HG03175 (cell line): ENCODE data around the gene B4GAT1.
A peak's percentile ranks its signal among the peaks of the same experiment; 100 is the strongest.
"Not testable (repeated sequence)": the region's sequence is repeated elsewhere in the genome, so short reads cannot be mapped to it uniquely, and the experiment has no call there.

Experiments used
- ATAC-seq: cut with Tn5 transposase; IDR thresholded peaks from one replicate; pipeline ENCODE4 v1.9.1; 2021; ENCODE audit warnings: mild to moderate bottlenecking, moderate library complexity; ENCODE audit not compliant: unreplicated experiment

B4GAT1 gene

DNA sequence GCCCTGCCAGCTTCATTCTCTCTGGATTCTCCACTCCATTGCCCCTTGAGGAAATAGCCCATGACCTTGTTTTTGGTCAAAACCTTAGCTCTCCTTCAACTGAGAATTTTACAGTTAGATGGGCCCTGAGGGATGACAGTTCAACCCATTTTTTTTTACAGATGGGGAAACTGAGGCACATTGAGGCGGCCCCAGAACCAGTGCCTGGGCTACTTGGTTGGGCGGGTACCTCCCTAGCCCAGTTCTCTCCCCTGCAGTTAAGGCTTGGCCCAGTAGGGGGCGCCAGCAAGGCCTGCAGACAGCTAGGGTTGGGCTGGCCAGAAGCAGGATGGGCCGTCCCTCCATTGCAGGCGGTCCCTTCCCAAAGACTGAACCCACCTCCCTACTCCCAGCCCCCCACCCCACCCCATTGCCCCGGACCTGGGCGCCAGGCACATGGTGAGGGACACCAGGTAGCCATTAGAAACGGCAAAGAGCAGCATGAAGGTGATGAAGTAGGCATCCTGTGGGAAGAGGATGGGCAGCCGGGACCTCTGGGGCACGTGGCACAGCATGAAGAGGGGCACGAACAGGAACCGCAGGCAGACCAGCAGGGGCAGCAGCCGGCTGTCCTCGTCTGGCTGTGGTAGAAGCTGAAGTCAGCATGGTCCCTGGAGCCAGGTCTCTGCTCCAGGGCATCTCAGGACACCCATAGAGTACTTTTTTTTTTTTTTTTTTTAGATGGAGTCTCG is 16.5 kb upstream of the B4GAT1 start:
- no peak for ATAC-seq

DNA sequence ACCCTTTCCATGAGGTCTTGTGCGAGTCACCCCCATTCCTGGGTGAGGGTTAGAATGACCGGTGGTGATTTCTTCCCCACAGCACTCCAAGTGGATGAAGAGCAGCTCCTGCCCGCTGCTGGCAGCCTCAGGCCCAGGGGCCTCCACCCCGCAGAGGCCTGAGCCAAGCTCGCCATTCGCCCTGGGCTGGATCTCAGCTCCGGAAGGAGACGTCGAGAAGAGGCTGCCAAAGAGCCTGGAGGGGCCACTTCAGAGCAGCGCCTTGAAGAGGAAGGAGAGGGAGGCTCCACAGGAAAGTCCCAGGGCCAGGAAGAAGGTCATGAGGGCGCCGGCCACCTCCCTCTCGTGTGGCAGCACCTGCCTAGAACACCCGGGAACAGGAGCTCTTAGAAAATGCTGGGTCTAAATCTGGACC is 15.8 kb upstream of the B4GAT1 start:
- ATAC-seq = no peak

DNA sequence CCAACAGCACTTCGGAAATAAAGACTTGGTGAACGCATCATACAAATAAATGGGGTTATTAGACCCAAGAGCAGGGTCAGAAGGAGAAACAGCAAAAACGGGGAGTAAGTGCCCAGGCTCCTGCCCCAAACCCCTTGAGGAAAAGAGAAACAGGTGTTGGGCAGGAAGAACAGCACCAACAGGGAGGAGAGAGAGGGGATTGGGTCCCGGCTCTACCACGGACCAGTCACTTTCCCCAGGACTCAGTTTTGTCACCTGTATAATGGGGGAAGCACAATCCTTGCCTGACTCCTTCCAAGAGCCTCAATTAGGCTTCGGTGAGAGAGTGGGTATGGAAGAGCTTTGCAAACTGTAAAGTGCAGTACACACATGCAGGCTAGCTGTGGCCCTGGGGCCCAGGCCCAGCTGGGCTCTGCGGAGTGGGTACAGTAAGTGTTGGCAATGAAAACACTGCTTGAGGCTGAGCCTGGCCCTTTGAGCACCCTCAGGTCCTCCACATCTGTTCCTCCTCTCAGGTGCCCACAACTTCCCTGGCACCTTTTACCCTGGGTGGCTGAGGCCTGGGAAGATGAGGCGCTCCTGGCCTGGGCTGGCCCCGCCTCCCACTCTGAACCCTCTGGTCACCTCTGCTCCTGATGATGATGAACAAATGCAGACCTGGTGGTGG is 15.2 kb upstream of the B4GAT1 start:
- ATAC-seq = no peak

DNA sequence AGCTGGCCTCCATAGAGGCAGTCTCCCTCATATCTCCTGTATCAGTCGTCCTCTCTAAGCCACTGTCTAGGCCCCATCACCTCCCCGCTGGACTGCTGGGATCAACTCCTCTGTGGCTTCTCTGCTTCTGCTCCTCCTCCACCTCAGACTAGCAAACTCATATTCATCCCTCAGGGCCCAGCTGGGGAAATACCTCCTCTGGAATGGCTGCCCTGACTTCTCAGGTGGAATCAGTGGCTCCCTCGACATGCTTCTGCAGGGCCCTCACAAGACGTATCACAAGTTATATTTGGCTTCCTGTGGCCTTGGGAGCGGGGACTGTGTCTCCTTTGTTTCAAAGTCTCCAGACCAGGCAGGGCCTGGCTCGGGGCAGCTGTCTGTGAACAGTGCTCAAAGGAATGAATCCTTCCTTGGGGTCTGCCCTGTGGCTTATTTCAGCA is 14.1 kb upstream of the B4GAT1 start:
- ATAC-seq = no peak

DNA sequence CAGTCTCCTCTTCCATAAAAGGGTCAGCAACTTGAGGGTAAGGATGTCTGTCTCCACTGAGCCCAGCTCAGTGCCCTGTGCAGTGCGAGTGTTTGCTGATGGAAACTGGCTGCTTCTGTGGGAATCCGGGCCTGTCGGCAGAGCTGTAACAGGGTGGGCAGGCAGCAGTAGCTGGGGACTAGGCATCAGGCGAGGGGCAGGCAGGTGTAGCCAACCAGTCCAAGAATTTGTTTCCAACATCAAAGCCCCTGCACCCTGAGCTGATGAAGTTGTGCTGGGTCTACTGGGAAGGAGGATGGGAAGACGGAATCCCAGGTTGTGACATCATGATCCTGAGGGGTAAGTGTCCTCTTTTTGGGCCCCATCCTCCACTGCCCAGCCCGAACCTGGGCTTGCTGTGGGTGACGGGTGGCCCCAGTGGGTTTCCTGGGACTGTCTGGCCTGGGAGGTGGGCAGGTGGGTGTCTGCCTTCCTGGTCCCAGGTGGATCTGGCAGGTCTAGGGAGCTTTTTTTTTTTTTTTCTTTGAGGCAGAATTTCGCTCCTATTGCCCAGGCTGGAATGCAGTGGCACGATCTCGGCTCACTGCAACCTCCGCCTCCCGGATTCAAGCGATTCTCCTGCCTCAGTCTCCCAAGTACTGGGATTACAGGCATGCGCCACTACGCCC is 13.1 kb upstream of the B4GAT1 start:
- no peak for ATAC-seq

DNA sequence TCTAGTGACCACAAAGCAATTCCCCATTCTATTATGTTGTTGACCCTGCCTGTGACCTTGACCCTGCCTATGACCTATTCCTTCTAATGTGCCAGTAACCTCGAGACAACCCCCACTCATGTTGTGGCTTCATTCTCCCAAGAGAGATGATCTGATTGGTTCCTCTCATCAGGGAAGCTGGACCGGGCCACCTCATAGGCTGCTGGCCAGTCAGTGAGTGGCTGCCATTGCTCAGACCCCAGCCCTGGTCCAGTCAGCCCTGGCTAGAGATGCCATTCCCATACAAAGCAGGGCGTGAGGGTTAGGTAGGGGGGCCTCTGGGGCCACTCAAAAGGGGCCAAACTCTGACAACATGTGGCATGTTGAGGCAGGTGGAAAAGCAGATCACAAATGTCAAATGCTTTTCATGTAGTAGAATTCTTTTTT is 12.2 kb upstream of the B4GAT1 start:
- no peak for ATAC-seq

DNA sequence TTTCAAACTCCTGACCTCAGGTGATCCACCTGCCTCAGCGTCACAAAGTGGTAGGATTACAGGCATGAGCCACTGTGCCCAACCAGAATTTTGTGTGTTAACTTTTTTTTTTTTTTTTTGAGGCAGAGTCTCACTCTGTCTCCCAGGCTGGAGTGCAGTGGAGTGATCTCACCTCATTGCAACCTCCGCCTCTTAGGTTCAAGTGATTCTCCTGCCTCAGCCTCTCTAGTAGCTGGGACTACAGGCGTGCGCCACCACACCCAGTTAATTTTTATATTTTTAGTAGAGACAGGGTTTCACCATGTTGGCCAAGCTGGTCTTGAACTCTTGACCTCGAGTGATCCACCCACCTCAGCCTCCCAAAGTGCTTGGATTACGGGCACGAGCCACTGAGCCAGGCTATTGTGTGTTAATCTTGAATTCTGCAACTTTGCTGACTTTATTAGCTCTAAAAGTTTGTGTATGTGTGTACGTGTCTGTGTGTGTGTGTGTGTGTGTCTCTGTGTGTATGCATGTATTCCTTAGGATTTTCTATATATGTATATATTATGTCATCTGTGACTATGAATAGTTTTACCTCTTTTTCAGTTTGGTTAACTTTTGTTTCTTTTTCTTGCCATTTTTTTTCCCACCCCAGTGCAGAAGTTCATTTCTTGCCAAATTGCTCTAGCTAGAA is 3.3 kb upstream of the B4GAT1 start:
- ATAC-seq = not testable (repeated sequence)

DNA sequence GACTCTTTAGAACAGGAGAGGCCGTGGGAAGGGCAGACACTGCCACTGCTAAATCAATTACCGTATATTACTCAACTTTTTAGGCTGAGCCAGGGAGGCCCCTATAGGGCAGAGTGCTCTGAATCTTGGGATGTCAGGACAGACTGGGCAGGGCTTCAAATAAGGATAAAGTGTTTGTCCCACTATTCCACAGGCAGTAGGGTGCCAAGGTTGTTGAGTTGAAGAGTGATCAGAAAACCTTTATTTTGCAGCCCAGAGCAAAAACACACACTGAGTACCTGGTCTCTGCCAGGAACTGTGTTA is 1.6 kb upstream of the B4GAT1 start:
- ATAC-seq = no peak

DNA sequence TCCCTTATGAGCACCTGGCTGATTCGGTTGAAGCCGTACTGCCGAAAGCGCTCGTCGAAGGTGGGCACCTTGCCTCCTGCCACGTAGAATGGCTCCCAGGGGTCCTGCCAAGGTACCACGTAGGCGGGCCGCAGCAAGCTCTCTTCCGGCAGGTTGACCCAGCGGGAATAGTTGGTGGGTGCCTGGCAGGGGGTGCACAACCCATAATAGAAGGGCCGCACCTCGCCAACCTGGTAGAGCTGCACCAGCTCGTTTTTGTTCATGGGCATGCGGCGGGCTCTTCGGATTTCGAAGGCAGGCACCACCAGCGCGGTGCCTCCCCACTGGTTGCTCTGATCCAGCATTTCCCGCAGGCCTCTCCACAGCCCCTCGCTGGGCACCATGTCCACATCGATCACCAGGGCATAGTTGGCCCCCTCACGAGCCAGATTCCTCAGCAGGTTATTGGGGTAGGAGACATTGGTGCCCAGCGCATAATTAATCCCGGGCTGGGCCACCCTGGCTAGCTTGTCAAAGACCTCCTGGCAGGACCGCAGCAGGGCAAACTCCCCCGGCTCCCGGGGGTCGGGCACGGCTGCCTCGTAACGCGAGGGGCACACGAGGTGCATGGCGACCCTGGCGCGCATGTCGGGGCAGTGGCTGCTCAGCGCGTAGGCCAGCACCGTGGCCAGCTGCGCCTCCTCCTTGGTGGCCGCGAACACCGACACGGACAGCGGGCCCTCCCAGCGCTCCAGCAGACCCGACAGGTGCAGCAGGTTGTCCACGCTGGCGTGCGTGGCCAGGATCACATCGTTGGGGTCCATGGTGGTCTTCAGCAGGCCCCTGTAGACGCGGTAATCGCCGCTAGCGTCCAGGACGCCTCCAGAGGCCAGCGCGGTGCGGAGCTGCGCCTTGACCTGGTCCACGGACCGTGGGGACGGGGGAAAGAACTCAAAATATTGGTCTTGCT is 679 bp downstream of the B4GAT1 start:
- ATAC-seq = no peak

DNA sequence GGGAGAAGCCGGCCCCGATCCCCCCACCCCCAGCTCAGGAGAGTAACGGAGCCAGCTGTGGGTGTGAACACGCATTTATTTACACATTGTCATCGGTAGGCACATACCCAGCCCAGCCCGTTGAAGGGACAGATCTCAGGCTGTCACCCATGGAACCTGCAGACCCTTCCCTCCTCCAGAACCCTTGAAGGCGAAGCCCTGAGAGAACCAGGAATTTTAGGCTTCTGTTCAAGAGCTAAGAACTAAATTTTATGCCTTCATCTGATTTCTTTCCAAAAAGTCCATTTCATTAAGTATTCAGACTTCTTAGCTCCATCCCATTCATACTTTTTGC is 2.1 kb downstream of the B4GAT1 start:
- ATAC-seq = peak; percentile 15

DNA sequence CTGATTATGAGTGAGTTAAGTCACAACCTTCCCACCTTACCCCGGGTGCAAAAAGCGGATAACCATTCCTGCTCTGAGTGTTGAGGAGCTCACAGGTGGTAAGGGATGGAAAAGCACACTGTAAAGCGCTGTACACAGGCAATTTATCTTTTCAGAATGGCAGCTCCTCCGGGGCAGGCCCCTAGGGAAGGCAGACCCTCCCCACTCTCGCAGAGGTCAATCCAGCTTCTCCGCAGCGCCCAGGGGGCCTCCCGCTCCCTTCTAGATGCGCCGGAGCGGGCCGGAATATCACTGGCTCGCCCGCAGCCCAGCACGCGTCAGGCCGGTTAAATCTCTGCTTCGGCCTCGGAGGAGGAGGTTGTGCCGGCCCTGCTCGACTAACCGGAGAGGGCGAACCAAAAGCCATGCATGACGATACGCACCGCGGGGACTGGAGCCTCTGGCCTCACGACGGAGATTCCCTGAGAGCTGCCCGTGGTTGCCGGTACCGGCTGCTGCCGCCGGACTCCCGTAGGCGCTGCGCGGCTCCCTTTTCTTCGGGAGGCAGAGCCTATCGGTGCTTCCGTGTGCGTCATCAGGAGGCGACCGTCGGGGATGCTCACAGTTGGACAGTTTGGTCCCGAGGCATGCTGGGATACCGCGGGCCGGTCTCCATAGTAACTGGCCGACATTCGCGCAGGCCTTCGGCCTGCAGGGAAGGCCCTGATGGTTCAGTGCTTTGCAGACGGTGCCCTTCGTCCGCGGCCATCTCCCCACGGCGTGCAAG is 2.7 kb downstream of the B4GAT1 start, which contains the start of gene BRMS1:
Gene BRMS1, minus strand, starts transcription at position 555 of the 766 bp plus-strand sequence. CDS start 2,870 bp downstream, outside the sequence.
- ATAC-seq = peak; percentile 82

DNA sequence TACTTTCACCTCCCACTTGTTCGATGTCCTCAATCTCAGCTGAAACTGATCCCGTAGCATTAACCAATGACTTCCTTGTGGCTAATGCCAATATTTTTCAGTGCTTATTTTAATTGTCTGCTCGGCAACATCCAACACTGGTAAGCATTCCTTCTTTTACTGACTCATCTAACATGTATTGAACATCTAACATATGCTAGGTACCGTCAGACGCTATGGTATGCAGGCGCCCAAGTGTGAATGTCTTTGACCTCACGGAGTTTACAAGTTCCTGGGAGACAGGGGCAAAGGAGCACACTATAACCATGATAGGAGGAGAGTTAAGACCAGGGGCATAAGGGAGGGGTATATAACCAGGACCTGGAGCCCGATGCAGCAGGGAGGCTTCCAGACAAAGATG is 4.3 kb downstream of the B4GAT1 start:
- no peak for ATAC-seq

DNA sequence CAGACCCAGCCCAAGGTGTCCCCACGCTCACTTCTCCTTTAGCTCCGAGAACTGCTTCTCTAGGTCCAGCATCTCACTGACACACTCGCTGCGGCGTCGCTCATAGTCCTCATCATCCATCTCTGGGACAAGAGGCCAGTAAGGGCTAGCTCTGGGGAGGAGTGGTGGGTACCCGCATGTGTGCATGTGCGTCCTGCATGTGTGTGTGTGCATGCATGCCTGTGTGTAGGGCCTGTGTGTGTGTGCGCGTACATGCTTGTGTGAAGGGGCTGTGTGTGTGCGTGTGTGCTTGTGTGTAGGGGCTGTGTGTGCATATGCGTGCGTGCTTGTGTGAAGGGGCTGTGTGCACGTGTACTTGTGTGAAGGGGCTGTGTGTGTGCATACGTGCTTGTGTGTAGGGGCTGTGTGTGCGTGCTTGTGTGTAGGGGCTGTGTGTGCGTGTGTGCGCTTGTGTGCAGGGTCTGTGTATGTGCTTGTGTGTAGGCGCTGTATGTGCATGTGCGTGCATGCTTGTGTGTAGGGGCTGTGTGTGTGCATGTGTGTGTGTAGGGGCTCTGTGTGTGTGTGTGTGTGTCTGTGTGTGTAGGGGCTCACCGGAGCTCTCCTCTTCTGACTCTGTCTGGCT is 5.8 kb downstream of the B4GAT1 start:
- ATAC-seq = no peak

DNA sequence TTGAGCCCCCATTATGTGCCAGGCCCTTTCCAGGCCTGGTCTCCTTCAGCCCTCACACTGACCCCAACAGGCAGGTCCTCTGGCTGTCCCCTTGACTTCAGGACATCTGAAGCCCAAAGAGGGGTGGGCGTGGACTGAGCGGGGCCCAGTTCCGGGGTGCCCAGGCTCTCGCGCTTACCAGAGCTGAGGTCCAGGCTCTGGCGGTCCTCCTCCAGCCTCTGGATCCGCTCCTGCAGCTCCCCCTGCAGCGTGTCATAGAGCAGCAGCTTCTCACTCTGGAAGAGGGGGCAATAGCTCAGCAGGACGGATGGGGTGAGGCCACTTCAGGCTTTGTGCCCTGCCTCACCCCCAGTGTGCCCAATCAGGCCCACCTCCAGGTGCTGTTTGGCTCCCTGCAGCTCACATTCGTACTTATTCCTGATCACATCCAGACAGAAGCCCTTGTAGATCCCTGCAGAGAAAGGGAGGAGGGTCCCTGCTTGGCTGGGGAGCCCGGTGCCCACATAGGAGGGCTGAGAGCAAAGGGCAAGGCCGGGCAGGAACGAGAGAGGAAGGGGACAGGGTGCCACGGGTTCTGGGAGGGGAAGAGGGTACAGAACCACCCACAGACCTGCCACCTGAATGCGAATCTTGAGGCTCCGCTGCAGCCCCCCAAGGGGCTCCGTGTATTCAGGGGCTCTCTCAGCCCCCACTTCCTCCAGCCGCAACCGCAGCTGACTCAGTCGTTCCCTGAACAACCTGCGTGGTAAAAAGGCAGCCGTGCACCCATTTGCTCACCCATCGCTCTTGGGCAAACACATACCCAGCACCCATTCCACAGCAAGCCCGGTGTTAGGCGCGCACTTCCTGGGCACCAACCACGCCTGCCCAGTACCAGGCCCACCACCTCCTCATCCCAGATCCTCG is 6.6 kb downstream of the B4GAT1 start:
- ATAC-seq = no peak

DNA sequence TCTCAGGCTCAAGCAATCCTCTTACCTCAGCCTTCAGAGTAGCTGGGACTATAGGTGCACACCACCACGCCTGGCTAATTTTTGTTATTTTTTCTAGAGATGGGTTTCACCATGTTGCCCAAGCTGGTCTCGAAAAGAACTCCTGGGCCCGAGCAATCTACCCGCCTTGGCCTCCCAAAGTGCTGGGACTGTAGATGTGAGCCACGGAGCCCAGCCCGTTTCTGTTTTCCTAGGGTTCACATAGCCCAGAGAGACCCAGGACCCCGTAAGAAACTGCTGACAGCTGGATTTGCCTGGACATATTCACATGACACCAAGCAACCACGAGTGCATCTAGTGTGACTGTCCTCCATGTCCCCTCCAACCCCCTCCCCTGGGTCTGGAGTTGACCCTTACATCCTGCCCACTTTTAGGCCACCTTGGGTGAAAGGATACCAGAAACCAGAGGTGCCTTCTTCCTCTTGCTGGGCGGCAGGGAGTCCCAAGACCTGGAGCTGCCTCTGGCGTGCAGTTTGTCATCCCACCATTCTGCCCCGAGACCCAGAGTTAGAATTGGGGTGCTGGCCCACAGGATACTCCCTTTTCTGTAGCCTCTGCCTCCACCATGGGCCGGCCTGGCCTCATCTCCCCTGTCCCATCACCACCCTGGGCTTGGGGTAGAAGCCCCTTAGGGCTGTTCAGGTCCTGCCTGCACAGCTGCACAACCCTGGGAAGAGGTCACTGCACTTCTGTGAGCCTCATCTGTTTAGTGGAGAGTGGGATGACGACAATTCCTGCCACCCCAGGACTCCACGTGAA is 7.5 kb downstream of the B4GAT1 start:
- no peak for ATAC-seq

DNA sequence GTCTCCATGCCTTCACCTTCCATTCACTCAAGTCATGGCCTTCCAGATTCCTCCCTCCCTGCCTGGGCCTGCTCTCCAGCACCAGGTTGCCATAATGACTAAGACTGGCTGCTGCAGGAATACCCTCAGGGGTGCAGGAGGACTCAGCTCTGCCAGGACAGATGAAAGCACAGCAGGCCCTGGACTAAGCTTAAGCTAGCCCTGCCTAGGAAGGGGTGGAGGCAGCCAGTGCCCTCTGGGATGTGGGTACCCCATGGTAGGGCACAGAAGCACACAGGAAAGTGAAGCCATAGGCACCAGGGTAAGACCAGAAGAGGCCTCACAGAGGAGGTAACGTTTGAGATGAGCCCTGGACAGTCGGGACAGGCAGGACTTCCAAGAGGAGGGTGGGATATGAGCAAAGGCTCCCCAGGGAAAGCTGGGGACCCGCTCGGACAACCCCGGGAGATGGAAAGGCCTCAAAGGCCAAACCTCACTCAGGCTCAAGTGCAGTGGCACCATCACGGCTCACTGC is 8.2 kb downstream of the B4GAT1 start:
- ATAC-seq = no peak
